GM19025 (cell line): Measurements from ENCODE around the gene BNC2.

Experiments
- ATAC-seq: cut with Tn5 transposase; IDR thresholded peaks from one replicate; pipeline ENCODE4 v1.9.1; 2021; ENCODE audit warnings: mild to moderate bottlenecking, low read depth, moderate library complexity; ENCODE audit not compliant: unreplicated experiment

BNC2 gene

DNA sequence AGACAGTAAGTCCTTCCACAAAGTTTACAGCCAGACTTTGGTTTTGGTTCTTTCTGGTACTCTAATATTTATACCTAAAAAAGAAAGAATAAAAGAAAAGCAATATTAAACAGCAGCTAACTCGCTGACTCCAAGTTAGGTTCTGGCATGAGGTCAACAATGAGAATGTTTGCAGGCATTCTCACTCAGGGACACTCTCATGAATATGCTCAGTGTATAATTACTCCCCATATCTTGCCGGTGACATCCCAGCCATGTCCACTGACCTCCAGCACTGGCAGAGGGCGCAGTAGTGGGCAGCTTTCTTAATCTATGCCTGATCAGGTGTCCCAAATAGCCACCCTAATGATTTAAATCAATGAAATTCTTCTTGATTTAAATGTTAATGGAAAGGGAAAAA, 151.5 kb downstream of the BNC2 start:
- no peak for ATAC-seq

DNA sequence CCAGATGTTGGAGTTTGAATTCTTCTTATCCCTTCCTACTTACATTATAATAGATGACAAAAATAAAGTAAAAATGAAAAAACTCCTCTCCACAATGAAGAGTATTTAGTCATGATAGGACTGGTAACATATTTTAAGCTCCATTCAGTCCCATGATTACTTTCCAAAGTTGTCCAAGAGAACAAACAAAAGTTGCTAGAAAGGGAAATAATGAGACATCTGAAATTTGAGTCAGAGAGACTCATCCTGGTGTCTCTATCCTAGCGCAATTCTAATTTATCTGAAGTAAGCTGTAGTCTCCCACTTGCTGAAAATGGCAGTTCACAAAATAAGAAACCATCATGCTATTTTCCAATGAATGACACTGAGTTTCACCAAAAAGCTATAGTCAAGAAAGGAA, 152.2 kb downstream of the BNC2 start:
- ATAC-seq = no peak

DNA sequence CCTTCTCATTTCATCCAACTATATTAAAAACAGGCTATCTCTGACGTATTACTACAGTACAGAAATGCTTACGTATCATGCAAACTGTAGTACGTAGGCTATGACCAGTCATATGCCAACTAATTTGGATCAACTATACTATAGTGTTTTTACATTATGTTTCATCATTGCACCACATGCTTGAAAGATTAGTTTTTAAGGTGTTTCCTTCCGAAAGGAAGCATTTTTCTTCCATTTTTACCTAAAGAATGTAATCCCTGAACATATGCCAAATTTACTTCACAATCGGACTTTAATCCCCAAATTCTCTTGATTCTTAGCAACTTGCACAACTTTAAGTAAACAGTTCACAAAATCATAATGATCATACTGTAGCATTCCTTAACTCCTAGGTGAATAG, 153.9 kb downstream of the BNC2 start:
- ATAC-seq = no peak

DNA sequence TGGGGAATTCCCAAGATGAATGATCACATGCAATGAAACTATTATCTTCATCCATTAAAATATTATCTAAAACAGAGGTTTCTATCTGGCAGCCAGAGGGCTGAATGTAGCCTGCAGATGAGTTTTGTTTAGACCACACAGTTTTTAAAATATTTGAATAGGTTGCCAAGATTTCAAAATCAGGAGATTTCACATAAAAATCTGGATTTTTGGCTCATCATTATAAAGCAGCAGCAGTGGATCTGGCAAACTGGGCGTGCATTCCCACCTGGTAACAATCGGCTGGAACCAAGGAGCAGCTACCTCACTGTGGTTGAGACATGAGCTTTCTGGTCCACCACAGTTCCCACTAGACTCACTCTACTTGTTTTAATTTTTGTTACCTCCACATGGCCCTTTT, 155.1 kb downstream of the BNC2 start:
- no peak for ATAC-seq

DNA sequence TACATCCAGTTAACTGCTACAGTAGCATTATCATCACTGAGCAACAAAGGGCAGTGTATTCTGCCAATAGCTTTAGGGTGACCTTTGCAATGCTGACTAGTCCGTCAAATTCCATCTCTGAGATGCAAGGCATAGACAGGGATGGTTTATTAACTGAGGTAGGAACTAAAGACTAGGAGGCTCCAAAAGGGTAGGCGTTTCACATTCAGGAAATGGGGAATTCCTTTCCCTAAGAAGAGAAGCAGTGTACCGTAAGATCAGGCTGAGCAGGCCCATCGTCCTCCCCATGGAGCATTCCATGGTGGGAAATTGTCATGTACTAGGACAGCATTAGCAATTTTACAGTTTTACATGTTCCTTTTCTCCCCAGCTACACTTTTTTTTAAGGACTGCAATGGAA, 157.7 kb downstream of the BNC2 start:
- ATAC-seq = no peak

DNA sequence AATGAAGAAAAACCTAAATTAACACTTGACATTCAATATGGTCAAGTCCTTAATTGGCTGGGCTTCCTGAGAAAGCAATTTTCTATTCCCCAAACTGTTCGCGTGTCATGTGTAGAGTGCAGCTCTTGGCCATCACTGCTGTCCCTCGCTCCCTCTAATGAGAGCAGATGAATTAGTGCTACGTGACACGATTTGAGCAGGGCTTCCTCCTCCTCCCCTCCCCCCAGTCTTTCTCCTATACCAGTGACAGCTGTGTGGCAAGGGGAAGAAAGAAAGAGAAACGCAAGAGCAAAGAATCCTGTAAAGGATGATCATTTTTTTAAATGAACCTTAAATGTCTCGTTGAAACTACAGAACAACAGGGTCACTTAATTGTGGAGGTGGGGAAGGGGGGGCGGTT, 159.6 kb downstream of the BNC2 start:
- no peak for ATAC-seq

DNA sequence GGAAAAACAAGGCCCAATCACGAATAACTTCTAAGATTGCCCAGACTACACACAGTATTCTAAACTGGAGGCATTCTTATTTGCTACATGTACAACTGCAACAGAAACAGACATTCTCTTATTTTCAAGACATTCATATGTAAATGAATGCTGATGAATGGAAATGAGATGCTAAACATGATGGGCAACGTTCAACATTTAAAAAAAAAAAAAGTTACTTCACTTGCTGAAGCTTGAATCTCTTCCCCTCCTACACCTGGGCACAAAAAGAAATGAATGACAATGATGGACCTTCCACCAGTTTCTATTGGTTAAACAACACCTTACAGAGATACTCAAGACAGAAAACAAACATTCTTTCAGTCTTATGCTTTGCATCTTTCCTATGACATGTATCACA, 160.5 kb downstream of the BNC2 start:
- no peak for ATAC-seq

DNA sequence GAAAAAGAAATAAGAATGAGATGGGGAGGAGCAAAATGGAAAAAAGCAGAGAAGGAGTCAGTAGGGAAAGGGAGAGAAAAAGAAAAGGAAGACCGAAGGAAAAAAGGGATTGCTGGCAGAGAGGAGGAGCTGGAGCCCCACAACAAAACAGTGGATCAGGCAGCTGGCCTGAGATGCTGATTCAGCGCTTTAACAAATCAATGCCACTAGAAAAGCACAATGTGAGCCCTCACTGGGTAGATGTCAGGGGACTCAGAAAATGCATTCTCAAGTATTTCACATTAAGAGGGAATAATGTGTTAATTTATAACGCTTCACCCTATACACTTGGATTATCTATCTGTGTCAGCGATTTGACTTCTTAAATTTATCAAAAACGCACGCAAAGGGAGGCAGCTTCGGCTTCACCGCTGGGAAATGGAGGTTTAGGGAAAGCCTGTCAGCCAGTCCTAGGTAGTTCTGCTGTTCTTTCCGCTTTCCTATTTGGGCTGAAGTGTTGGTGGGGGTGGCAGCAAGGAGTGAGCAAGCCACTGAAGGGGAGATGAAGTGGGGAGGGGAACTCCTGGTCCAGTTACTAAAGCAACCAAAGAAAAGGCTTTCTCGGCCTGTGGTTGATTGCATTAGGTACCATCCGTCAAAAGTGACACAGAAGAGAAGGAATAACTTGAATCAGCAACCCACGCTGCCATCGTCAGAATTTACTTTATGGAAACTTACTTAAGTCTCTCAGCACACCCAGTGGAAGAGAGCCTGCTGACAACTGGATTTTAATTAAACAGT, 161.6 kb downstream of the BNC2 start:
- no peak for ATAC-seq

DNA sequence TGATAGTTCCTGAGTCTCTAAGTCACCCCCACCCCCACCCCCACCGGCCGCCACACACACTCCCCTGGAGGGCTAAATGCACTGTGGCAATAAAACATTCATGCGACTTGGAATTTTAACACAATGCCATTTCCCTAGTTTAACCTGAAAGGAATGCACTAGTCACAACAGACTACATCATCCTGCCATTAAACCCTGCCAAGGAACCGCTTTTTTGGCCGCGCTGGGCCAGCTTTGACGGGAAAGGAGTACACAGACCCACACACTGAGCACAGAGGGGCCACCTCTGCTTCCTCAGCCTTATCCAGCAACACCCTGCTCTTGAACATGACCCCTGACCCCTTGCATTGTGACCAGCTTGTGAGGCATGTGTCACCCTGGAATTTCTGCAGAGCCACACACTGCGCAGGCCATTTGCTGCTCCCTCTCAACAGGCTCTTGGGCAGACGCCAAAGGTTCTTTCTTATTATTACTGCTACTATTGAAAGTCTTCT, 165.3 kb downstream of the BNC2 start:
- ATAC-seq = no peak

DNA sequence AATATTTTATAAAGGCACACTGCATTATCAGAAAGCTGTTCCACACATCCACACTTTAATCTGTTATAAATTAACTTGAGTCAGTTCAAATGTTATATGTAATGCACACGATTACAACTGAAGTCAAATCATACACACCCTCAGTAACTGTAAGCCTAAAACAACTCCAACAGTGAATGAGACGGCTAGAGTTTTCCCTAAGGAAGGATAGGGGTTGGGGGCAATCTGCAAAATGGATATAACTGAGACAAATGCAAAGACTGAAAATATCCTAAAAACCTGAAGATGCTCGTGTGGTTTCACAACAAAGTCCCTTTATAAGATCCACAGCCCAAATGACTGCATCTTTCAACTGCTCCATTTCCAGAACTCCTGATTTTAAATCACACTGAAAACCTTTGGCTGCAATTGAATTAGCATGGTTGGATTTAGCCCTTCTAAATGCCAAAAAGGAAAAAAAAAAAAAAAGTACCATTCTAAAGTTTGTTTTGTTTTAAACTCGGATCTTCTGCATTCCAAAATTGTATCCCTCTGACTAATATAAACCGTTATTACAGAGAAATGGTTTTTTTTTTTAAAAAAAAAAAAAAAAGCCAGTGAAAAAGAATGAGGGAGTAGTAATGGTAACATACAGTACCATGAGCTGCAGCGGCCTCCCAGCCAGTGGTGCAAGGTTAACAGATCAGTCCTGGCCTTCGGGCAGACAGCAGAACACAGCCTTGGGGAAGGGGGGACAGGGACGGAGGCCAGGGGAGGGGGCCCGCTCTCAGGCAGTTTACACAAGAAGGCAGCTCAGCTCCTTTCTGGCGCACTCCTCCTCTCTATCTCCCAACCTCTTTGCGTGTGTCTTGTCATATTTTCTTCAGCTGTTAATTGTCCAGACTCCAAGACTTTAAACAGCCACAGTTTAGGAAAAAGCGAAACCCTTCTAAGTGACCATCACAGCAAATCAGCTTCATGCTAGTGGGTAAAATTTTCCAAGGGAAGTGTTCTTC, 166.1 kb downstream of the BNC2 start:
- ATAC-seq = no peak

DNA sequence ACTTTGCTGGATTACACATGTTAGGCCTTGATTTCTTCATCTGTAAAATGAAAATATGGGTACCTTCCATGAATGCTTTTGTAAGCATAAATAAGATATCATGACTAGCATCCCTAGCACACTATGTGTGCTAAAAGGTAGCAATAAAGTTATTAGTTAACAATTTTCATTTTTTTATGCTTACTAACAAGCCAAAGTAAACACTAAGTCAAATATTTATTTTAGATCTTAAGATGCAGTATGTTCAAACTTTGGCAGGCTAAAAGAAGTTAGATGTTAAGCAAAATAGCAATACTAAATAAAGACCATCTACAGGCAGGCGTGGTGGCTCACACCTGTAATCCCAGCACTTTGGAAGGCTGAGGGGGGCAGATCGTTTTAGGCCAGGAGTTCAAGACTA, 169.1 kb downstream of the BNC2 start:
- ATAC-seq = no peak

DNA sequence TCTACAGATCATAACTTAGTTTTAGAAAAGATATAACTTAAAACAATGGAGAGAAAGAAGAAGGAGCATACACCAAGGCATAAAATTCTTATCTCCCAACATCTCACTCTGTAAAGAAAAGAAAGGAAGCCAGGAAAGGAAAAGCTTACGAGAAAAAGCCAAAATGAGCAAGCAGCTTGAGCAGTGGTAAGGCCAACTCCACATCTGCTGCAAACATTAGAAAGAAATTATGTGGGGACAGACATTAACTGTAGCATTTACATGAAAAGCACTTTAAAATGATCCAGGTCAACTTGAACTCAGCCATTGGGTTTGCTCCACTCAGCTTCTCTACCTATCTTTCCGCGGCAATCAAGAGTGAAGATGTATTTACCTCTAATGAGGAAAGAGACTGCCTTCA, 176.9 kb downstream of the BNC2 start:
- no peak for ATAC-seq

DNA sequence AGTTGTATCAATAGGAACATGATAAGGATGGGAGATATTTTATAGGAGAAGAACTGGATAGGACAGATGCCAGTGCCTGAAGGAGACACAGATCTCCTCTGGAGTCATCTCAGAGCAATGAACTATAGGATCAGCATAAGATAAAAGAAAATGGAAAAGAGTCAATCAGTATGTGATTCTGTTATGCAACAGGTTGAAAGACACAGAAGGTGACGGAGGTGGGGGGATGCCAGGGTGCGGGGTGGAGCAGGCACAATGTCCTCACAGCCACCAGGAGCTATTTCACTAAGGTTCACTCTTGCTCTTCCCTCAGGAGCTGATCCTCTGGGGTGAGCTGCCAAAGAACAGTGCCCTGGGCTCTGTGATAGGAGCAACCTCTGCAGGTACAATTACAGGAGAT, 179.8 kb downstream of the BNC2 start:
- ATAC-seq = no peak

DNA sequence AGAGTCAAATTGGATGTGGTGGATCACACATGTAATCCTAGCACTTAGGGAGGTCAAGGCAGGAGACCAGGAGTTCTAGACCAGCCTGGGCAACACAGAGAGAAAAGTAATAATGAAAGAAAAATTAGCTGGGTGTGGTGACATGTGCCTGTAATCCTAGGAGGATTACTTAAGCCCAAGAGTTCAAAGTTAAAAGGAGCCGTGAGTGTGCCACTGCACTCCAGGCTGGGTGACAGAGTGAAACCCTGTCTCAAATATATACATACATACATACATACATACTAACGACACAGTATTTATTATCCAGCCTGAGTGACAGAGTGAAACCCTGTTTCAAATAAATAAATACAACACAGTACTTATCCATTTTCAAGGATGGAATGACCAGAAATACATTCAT, 180.3 kb downstream of the BNC2 start:
- no peak for ATAC-seq

DNA sequence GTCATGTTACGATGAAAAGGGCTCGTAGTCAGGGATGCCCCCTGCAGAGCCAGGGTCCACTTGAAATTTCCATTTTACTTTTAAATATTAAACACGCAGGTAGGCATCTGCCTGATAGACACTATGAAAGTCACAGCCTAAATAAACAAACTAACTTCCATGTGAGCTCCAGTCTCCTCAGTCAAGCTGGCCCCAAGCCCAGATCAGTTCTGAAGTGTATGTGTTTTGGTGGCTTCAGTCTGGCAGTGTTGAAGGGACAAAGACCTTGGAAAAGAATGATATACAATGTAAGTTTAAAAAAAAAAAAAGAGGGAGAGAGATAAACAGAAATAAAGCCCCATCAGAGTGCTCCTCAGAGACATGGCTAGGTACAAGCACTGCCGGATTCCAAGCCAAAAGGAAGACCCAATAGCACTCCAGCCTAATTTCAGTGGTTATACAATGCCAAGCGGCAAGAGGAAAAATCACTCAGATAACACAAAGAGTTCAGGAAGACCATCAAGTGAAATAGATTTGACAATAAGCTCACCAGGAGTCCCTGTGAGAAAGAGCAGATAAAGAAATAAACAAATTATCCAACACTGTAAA, 181.0 kb downstream of the BNC2 start:
- ATAC-seq = no peak

DNA sequence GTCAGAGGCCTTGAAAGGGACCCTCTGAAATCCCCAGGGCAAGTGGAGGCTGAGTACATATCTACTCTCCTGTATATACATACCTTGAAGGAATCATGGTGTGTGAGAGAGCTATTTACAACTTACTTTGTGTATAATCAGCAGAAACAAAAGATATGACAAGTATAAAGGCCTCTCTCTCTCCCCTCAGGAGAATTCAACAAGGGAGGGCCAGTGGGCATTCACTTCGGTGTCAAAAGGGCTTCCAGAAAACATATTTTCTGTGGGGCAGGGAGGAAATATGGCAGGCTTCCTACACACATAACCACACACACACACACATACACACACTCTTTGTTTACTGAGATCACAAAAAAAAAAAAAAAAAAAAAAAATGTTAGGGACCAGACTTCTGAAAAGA, 181.7 kb downstream of the BNC2 start:
- ATAC-seq = no peak

DNA sequence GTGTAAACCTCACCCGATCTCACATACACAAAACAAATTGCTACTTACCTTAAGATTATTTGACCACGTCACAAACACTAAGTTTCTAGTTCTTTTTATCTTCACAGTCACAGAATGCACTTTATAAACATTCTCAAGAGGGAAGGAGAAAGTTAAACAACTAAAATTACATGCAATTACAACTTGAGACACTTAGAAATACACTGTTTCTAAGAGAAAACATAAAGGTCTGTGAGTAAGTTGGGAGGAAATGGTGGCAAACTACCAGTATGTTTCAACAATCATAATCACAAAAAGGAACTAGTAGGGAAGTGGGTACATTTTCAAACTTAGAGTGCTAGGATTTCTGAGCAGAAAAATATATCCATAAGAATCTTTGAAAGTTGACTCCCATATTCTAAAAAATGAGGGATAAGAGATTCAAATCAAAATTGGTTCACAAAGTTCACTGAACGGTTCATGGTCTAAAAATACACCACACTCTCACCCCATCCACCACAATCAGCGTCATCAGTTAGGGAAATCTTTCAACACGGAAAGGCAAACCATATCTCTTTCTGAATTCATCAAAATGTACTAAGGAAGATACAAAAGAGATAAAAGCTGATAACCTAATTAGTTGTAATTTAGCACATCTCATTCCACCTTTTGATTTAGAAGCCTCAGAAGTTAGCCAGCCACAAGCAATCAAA, 182.6 kb downstream of the BNC2 start:
- no peak for ATAC-seq

DNA sequence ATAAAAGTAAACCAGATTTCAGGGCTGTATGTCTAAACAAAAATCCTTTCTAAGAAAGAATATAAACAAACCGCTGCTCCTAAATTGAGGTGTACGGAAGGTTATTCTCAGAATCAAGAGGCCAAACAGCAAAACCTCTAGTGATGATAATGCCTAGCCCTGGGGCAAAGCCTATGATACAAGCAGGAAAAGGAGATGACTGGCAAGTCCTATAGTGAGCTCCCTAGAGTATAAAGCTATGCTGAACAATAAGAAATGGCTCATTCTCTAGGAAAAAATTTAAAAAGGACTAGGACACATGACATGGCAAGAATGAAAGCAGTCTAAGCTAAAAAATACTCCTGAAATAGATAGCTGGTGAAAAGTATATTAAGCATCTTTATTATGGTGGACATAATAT, 187.1 kb downstream of the BNC2 start:
- no peak for ATAC-seq

DNA sequence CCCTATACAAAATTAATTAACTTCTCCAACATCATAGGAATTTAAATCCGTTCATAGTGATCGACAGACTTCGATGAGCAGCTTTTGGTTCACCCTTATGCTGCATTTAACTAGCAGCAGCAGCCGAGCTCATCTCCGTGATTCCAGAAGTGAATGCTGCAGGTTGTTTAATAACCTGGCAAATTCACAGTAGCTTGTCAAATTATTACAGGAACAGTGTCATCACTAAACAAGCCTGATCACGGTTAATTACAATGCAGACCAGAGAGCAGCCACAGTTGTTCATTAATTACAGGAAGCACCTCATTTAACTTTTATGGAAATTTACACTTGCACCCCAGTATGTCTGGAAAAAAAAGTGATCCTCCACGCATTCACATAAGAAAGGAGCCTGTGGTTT, 188.2 kb downstream of the BNC2 start:
- no peak for ATAC-seq

DNA sequence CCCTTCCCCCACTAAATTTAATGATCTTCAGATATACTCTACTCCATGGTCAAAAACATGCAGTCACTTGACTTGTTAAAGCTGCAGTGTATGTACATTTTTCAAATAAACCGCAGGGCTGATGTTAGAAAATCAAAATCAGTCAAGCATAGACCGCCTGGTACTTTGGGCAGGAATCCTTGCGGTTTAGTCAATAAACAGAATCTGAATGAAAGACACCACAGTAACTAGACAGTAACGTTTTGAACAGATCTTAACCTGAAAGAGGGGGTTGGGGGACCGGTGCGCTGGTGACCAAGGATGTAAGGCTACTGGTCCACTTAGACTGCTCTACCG, 188.8 kb downstream of the BNC2 start:
- no peak for ATAC-seq
